ENCODE measurements around the gene ZBBX. TPM values are rescaled to one million over a fixed set of nuclear protein-coding genes. Genes with fewer than 3 reads are reported as not detected.

ZBBX gene
- polyA plus RNA-seq, 3 donors from 2014 or later, result not detected

DNA sequence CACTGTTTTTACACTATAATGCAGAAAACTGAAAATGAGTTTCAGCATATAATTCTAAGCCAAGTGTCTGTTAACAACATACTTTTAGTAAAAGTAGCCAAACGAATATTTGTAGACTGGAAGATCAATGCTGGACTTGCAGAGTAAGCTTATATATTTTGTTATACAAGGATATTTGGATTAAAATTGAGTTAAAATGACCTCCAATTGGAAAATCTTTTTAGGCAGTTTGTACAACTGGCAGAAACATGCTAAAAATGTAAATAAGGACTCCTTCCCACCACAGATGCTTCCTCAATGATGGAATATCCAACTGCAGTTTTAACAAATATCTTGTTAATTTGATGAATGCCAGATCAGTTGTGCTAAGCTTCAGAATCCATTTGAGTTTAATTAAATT is 25.3 kb downstream of the ZBBX start:
- peaks cover 0 to 9% (median 5%) of the 10 kb centered on the region in 6 donors for H3K9me3 Mint-ChIP-seq
- H3K4me1 Mint-ChIP-seq, result no peaks in the 10 kb centered on the region
- peaks cover 0 to 2% (median 0%) of the 10 kb centered on the region in 3 donors for H3K27me3 Mint-ChIP-seq (ENCODE audit: low read depth in 3 of 3)
- no peaks in the 10 kb centered on the region for H3K36me3 Mint-ChIP-seq
- H3K27ac Mint-ChIP-seq, result no peak overlapping the region
- DNase-seq, result no peak
- H3K4me3 Mint-ChIP-seq, result no peak overlapping the region

DNA sequence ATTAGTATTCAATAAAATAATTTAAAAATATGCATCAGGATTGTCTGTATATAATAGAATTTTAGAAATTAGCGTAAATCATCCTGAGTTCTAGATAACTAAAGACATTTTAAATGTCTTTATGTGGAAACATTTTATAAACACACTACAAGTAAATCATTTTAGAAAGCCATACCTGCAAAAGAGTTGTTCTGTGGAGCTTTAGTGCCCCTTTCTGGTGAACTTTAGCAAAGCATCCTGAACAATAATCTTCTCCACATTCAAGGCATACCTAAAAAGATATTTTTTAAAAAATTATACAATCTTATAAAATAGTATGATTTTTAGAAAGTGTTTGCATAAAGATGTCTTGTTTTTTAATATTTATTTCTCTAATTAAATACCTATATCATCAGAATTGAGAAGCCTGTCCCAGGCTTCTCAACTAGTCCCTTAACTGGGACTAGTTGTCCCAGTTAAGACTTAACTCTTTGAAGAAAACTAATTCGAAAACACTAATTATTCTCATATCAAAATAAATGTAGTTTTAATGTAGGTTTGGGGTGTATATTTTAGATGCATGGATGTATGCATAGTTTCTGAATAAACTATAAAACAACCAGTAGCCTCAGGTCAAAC is 29.7 kb downstream of the ZBBX start:
- peaks cover 0 to 5% (median 0%) of the 10 kb centered on the region in 6 donors for H3K9me3 Mint-ChIP-seq

DNA sequence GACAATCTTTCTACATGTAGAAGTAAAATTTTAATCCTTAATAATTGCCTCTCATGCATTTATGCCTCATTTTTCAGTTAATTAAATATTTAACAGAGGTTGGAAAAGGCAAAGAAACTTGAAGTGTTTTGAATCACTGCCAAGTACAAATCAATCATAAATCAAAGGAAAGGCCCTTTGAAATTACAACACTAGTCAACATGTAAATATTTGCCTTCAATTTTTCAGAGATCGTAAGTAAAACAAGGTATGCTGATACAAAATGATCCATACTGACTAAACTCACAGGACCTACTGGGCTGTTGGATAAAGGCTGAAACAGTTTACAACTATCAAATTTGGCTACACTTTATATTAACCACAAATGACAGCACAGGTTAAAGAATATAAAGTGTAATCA is 33.9 kb downstream of the ZBBX start:
- H3K36me3 Mint-ChIP-seq, result no peaks in the 10 kb centered on the region
- peaks cover 0 to 6% (median 0%) of the 10 kb centered on the region in 6 donors for H3K9me3 Mint-ChIP-seq
- no peak for DNase-seq
- H3K27ac Mint-ChIP-seq, result no peak overlapping the region
- no peaks in the 10 kb centered on the region for H3K4me1 Mint-ChIP-seq
- no peaks in the 10 kb centered on the region for H3K27me3 Mint-ChIP-seq (ENCODE audit: low read depth in 3 of 3)
- H3K4me3 Mint-ChIP-seq, result no peak overlapping the region

More for the DNA sequence above, 29.7 kb downstream of the ZBBX start:
- no peaks in the 10 kb centered on the region for H3K27me3 Mint-ChIP-seq (ENCODE audit: low read depth in 3 of 3)
- no peaks in the 10 kb centered on the region for H3K4me1 Mint-ChIP-seq
- no peak for DNase-seq
- H3K36me3 Mint-ChIP-seq, result no peaks in the 10 kb centered on the region
- no peak overlapping the region for H3K27ac Mint-ChIP-seq
- no peak overlapping the region for H3K4me3 Mint-ChIP-seq

DNA sequence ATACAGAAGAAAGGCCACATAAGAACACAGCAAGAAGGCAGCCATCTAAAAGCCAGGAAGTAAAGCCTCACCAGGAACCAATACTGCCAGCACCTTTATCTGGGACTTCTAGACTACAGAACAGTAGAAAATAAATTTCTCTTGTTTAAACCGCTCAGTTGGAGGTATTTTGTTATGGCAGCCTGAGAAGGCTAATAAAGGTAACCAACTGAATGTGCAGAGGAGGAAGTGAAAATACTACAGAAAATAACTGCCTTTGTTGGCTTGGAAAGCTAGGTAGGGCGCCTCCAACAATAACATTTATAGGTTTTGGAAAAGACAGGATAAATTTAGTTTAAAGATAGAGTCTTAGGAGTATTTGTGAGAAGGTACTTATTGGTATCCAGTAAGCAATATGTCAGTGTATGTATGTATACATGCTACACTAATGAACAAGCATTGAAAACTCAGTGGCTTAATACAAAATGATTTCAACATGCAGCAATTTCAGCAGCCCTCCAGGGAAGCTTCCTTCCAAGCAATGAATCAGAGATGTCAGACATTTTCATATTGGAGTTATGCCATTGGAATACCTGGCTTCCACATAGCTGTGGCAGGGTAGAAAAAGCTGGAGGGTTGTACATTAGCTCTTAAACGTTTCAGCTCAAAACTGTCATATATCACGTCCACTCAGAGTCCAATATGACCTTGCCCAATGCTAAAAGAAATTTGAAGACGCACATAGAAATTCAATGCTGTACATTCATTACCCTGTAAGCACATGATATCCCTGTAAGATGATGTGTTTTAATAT is 48.9 kb downstream of the ZBBX start:
- Mint-ChIP-seq H3K9me3 (peaks cover 0 to 15% (median 4%) of the 10 kb centered on the region in 6 donors), H3K36me3 (no peaks in the 10 kb centered on the region), H3K4me3 (no peak overlapping the region), H3K27me3 (ENCODE audit: low read depth in 3 of 3) (no peaks in the 10 kb centered on the region), H3K4me1 (no peaks in the 10 kb centered on the region), H3K27ac (no peak overlapping the region)
- DNase-seq, result no peak

DNA sequence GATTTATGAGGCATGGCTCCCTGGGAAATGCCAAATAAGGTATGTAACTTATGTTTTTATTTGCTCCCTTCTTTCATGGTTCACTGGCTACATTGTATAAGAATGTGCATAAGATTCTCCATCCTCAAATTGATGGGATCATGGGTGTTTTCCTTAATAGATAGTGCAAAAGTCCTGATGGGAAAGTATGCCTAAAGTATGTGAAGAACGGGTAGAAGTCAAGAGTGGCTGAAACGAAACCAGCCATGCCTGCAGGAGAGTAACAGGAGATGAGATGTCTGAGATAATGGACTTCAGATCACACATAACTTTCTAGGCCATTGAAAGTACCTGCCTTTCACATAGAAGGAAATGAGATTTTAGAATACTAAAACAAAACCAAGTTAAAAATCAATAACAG is 56.5 kb downstream of the ZBBX start:
- Mint-ChIP-seq H3K36me3 (no peaks in the 10 kb centered on the region), H3K27me3 (ENCODE audit: low read depth in 3 of 3) (peaks cover 0 to 2% (median 0%) of the 10 kb centered on the region in 3 donors), H3K4me1 (no peaks in the 10 kb centered on the region), H3K27ac (no peak overlapping the region), H3K4me3 (no peak overlapping the region), H3K9me3 (peaks cover 0 to 22% (median 8%) of the 10 kb centered on the region in 6 donors)
- DNase-seq, result no peak

DNA sequence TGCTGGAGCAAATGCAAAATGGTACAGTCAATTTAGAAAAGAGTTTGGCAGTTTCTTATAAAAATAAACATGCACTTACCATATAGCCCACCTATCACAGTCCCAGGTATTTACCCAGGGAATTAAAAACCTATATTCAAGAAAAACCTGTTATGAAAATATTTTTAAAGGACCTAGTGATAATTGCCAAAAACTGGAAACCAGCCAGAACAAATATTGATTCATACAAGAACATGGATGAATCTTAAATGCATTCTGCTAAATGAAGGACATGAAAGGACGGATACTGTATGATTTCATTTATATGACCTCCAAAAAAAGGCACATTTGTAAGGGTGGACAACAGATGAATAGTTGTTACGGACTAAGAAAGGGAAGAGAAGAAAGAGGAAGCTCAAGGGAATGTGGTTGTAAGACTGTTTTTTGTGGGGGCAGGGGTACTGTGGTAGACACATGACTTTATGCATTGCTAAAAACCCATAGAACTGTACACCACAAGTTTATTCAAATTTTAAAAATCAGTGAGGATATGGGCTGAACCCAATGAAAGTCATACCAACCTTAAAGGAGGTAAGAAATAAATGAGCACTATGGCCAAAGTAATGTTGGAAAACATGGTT is 61.0 kb downstream of the ZBBX start:
- Mint-ChIP-seq H3K4me1 (no peaks in the 10 kb centered on the region), H3K9me3 (peaks cover 0 to 8% (median 1%) of the 10 kb centered on the region in 6 donors), H3K27me3 (ENCODE audit: low read depth in 3 of 3) (peaks cover 0 to 2% (median 0%) of the 10 kb centered on the region in 3 donors), H3K27ac (no peak overlapping the region), H3K36me3 (no peaks in the 10 kb centered on the region), H3K4me3 (no peak overlapping the region)
- no peak for DNase-seq

DNA sequence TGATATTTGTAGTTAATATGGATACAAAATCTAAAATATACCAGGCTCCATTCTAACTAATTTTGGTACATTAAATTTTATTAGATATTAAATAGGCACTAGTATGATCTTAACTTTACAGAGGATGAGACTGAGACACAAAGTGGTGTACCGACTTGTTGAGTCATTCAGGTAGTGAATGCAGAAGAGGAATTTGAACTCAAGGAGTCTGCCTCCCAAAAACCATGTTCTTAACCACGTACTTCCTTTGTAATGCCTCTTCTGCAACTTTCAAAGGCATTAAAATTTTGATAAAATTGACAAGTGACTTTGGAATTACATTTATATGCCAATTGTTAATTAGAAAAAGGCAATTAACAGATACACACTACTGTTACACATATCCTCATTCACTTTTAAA is 61.8 kb downstream of the ZBBX start:
- H3K9me3 Mint-ChIP-seq, result peaks cover 0 to 7% (median 1%) of the 10 kb centered on the region in 6 donors
- H3K27ac Mint-ChIP-seq, result no peak overlapping the region
- no peaks in the 10 kb centered on the region for H3K4me1 Mint-ChIP-seq
- peaks cover 0 to 2% (median 0%) of the 10 kb centered on the region in 3 donors for H3K27me3 Mint-ChIP-seq (ENCODE audit: low read depth in 3 of 3)
- no peak for DNase-seq
- H3K36me3 Mint-ChIP-seq, result no peaks in the 10 kb centered on the region
- no peak overlapping the region for H3K4me3 Mint-ChIP-seq

DNA sequence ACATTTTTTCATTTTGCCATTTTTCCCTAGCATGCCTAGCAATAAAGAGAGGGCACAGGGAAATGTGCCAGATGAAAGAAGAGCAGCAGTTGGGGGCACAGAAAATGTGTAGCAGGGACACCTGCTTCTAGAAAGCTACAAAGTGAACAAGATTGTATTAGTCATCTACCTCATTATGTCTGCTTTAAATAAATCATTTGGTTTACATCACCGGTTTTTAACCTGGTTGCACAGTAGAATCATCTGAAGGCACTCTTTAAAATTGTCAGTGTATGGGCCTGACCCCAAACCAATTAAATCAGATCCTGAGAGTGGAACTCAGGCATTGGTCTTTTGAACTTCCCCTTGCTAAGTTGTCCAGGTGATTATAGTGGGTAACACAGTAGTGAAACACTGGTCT is 73.8 kb downstream of the ZBBX start:
- no peak for DNase-seq
- no peaks in the 10 kb centered on the region for H3K27me3 Mint-ChIP-seq (ENCODE audit: low read depth in 3 of 3)
- H3K27ac Mint-ChIP-seq, result no peak overlapping the region
- H3K9me3 Mint-ChIP-seq, result peaks cover 0 to 9% (median 6%) of the 10 kb centered on the region in 6 donors
- no peaks in the 10 kb centered on the region for H3K4me1 Mint-ChIP-seq
- no peak overlapping the region for H3K4me3 Mint-ChIP-seq
- no peaks in the 10 kb centered on the region for H3K36me3 Mint-ChIP-seq

DNA sequence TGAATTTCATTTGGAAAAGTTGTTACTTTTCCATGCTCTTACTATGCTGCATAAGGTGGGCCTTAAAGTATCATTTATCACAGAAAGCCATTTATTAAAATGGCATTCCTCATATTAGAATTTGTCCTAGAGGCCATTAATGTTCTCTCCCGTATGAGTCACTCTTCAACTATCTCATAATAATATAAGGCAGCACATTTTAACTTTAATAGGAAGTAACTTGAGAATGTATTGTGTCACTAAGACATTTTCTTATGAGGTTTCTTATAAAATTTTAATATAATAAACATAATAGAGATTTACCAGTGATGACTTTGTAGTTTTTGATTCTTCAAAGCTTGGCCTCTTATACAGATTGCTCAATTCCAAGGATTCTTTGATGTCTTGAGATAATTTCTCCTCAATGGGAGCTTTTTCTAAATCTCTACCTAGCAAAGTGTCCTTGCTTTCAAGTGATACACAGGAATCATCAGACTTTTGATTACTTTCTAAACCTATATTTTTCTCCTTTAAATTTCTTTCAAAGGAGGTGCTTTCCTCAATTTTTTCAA is 74.7 kb downstream of the ZBBX start:
- H3K36me3 Mint-ChIP-seq, result no peaks in the 10 kb centered on the region
- no peak for DNase-seq
- no peaks in the 10 kb centered on the region for H3K27me3 Mint-ChIP-seq (ENCODE audit: low read depth in 3 of 3)
- H3K4me3 Mint-ChIP-seq, result no peak overlapping the region
- H3K4me1 Mint-ChIP-seq, result no peaks in the 10 kb centered on the region
- H3K27ac Mint-ChIP-seq, result no peak overlapping the region
- peaks cover 0 to 9% (median 5%) of the 10 kb centered on the region in 6 donors for H3K9me3 Mint-ChIP-seq

DNA sequence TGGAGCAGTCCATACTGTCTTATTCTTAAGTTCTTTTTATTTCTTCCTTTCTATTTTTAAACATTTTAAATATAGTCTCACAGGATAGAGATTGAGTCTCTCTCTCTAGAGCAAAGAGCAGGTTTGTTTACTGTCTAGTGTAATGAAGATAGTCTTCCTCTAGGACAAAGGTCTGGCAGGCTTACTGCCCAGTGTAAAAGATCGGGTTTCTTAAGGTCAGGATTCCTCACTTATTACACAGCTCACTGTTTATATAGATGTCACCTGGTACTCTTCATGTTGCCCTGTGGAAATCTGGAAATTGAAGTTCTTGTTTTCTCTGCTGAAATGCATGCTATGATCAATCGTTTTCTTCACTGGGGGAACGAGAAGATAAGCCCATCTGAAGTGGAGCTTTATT is 76.0 kb downstream of the ZBBX start:
- Mint-ChIP-seq H3K4me1 (no peaks in the 10 kb centered on the region), H3K4me3 (no peak overlapping the region), H3K36me3 (no peaks in the 10 kb centered on the region), H3K9me3 (peaks cover 0 to 6% (median 3%) of the 10 kb centered on the region in 6 donors), H3K27me3 (ENCODE audit: low read depth in 3 of 3) (no peaks in the 10 kb centered on the region), H3K27ac (no peak overlapping the region)
- no peak for DNase-seq

DNA sequence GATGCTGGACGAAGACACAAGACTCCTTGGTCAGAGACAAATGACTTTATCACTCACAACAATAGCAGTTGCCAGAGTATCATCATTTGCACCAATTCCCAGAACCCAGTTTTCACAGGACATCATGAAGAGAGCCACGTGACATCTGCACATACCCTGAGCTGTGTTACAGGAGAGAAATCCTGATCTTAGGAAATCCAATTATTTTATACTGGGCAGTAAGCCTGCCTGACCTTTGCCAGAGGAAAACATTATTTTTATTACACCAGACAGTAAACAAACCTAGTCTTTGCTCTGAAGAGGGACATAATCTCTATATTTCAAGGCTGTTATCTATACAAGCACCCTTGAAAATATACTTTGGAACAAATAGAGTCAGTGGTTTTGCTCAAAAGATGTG is 77.4 kb downstream of the ZBBX start:
- Mint-ChIP-seq H3K4me1 (no peaks in the 10 kb centered on the region), H3K4me3 (no peak overlapping the region), H3K36me3 (no peaks in the 10 kb centered on the region), H3K27ac (no peak overlapping the region), H3K27me3 (ENCODE audit: low read depth in 3 of 3) (no peaks in the 10 kb centered on the region), H3K9me3 (peaks cover 0 to 6% (median 0%) of the 10 kb centered on the region in 6 donors)
- no peak for DNase-seq

DNA sequence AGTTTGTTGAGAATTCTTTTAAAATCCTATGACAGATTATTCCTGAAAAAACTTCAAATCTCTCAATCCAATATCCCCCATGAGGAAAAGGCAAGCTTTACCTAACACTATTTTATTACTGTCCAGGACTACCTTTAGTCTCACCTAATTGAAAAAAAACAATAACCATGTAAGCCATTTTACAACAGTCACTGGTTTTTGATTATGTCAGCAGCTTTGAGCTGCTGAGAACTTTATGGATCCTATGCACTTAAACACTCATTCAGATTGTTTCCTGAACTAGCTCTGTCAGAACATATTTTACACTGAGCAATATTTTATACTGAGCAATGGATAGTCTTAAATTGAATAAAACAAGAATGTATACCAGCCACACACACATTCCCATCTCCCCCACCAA is 79.9 kb downstream of the ZBBX start:
- H3K27me3 Mint-ChIP-seq (ENCODE audit: low read depth in 3 of 3), result no peaks in the 10 kb centered on the region
- no peaks in the 10 kb centered on the region for H3K4me1 Mint-ChIP-seq
- no peaks in the 10 kb centered on the region for H3K36me3 Mint-ChIP-seq
- H3K27ac Mint-ChIP-seq, result no peak overlapping the region
- no peak overlapping the region for H3K4me3 Mint-ChIP-seq
- no peak for DNase-seq
- H3K9me3 Mint-ChIP-seq, result peaks cover 0 to 5% (median 0%) of the 10 kb centered on the region in 6 donors

DNA sequence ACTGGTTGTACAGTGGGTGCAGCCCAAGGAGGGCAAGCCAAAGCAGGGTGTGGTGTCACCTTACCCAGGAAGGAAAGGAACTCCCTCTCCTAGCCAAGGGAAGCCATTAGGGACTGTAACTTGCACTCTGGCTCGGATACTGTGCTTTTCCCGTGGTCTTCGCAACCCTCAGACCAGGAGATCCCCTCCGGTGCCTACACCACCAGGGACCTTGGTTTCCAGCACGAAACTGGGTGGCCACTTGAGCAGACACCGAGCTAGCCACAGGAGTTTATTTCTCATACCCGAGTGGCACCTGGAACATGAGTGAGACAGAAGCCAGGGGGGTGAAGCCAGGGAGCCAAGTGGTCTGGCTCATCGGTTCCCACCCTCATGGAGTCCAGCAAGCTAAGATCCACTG is 90.7 kb downstream of the ZBBX start:
- no peaks in the 10 kb centered on the region for H3K27me3 Mint-ChIP-seq (ENCODE audit: low read depth in 3 of 3)
- H3K27ac Mint-ChIP-seq, result no peak overlapping the region
- H3K9me3 Mint-ChIP-seq, result peaks cover 0 to 22% (median 17%) of the 10 kb centered on the region in 6 donors
- no peaks in the 10 kb centered on the region for H3K4me1 Mint-ChIP-seq
- no peaks in the 10 kb centered on the region for H3K36me3 Mint-ChIP-seq
- no peak for DNase-seq
- H3K4me3 Mint-ChIP-seq, result no peak overlapping the region

DNA sequence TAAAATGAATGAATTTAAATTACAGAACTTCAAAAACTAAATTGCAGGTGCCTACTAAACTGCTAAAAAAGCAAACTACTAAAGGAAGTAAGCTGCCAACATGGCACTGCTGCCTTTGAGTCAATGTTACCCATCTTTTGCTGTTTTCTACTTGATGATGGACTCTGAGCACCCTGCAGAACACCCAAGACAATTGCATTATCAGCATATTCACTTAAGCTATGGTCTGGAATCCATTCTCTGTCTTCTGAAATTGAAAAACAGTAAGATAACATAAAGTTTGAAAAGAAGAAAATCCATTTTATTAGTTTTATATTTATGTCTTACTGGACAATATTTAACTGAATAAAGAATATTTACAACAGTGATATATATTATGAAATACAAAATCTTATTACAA is 91.4 kb downstream of the ZBBX start:
- no peaks in the 10 kb centered on the region for H3K4me1 Mint-ChIP-seq
- no peak for DNase-seq
- H3K4me3 Mint-ChIP-seq, result no peak overlapping the region
- peaks cover 0 to 22% (median 16%) of the 10 kb centered on the region in 6 donors for H3K9me3 Mint-ChIP-seq
- H3K27ac Mint-ChIP-seq, result no peak overlapping the region
- no peaks in the 10 kb centered on the region for H3K27me3 Mint-ChIP-seq (ENCODE audit: low read depth in 3 of 3)
- no peaks in the 10 kb centered on the region for H3K36me3 Mint-ChIP-seq

All from immature natural killer cell (primary cell).